ENCODE data around the gene HNRNPC.

The HNRNPC gene

GRCh38 chr14:21202463-21203358 lies 66.5 kb downstream of the HNRNPC start:
- Mint-ChIP-seq H3K27ac (peak overlapping the region; percentile 5), H3K4me1 (ENCODE audit: low read depth) (peaks cover 18% of the 10 kb centered on the region), H3K36me3 (ENCODE audit: low read depth) (peaks cover 50% of the 10 kb centered on the region), H3K9me3 (no peaks in the 10 kb centered on the region), H3K4me3 (no peak overlapping the region), H3K27me3 (no peaks in the 10 kb centered on the region)

- H3K27me3 Mint-ChIP-seq: no peaks in the 10 kb centered on the region
- peaks cover 10% of the 10 kb centered on the region for H3K4me1 Mint-ChIP-seq (ENCODE audit: low read depth)
- H3K4me3 Mint-ChIP-seq: no peak overlapping the region
- no peaks in the 10 kb centered on the region for H3K9me3 Mint-ChIP-seq
- peaks cover 41% of the 10 kb centered on the region for H3K36me3 Mint-ChIP-seq (ENCODE audit: low read depth)
- no peak overlapping the region for H3K27ac Mint-ChIP-seq
These were observed 67.3 kb downstream of the HNRNPC start for GRCh38 chr14:21201732-21202462.

GRCh38 chr14:21200752-21201461 lies 68.3 kb downstream of the HNRNPC start:
- H3K27ac Mint-ChIP-seq: peak overlapping the region; percentile 42
- H3K9me3 Mint-ChIP-seq: no peaks in the 10 kb centered on the region
- no peaks in the 10 kb centered on the region for H3K27me3 Mint-ChIP-seq
- H3K4me3 Mint-ChIP-seq: no peak overlapping the region
- H3K36me3 Mint-ChIP-seq (ENCODE audit: low read depth): peaks cover 32% of the 10 kb centered on the region
- H3K4me1 Mint-ChIP-seq (ENCODE audit: low read depth): peaks cover under 1% of the 10 kb centered on the region

GRCh38 chr14:21199611-21200560 lies 69.4 kb downstream of the HNRNPC start:
- H3K9me3 Mint-ChIP-seq: no peaks in the 10 kb centered on the region
- peaks cover 21% of the 10 kb centered on the region for H3K36me3 Mint-ChIP-seq (ENCODE audit: low read depth)
- H3K27me3 Mint-ChIP-seq: no peaks in the 10 kb centered on the region
- no peaks in the 10 kb centered on the region for H3K4me1 Mint-ChIP-seq (ENCODE audit: low read depth)
- H3K27ac Mint-ChIP-seq: no peak overlapping the region
- H3K4me3 Mint-ChIP-seq: no peak overlapping the region

GRCh38 chr14:21197418-21198205 lies 71.6 kb downstream of the HNRNPC start:
- H3K9me3 Mint-ChIP-seq: no peaks in the 10 kb centered on the region
- H3K27me3 Mint-ChIP-seq: no peaks in the 10 kb centered on the region
- H3K36me3 Mint-ChIP-seq (ENCODE audit: low read depth): peaks cover 6% of the 10 kb centered on the region
- no peak overlapping the region for H3K4me3 Mint-ChIP-seq
- no peak overlapping the region for H3K27ac Mint-ChIP-seq
- no peaks in the 10 kb centered on the region for H3K4me1 Mint-ChIP-seq (ENCODE audit: low read depth)

- H3K9me3 Mint-ChIP-seq: no peaks in the 10 kb centered on the region
- no peaks in the 10 kb centered on the region for H3K36me3 Mint-ChIP-seq (ENCODE audit: low read depth)
- H3K27me3 Mint-ChIP-seq: no peaks in the 10 kb centered on the region
- H3K4me3 Mint-ChIP-seq: no peak overlapping the region
- peak overlapping the region; percentile 76 for H3K27ac Mint-ChIP-seq
- H3K4me1 Mint-ChIP-seq (ENCODE audit: low read depth): peaks cover 10% of the 10 kb centered on the region
These were observed 74.6 kb downstream of the HNRNPC start for GRCh38 chr14:21194597-21194996.

GRCh38 chr14:21192875-21193535 lies 76.2 kb downstream of the HNRNPC start:
- Mint-ChIP-seq H3K4me1 (ENCODE audit: low read depth) (peaks cover 10% of the 10 kb centered on the region), H3K4me3 (no peak overlapping the region), H3K36me3 (ENCODE audit: low read depth) (no peaks in the 10 kb centered on the region), H3K27me3 (no peaks in the 10 kb centered on the region), H3K9me3 (no peaks in the 10 kb centered on the region), H3K27ac (no peak overlapping the region)

- no peaks in the 10 kb centered on the region for H3K36me3 Mint-ChIP-seq (ENCODE audit: low read depth)
- H3K27ac Mint-ChIP-seq: no peak overlapping the region
- peaks cover 10% of the 10 kb centered on the region for H3K4me1 Mint-ChIP-seq (ENCODE audit: low read depth)
- H3K27me3 Mint-ChIP-seq: no peaks in the 10 kb centered on the region
- no peaks in the 10 kb centered on the region for H3K9me3 Mint-ChIP-seq
- H3K4me3 Mint-ChIP-seq: peak overlapping the region; percentile 70
These were observed 76.8 kb downstream of the HNRNPC start for GRCh38 chr14:21192447-21192822.

GRCh38 chr14:21191809-21192446 lies 77.3 kb downstream of the HNRNPC start:
- peaks cover 10% of the 10 kb centered on the region for H3K4me1 Mint-ChIP-seq (ENCODE audit: low read depth)
- H3K9me3 Mint-ChIP-seq: no peaks in the 10 kb centered on the region

GRCh38 chr14:21191261-21191808 lies 77.9 kb downstream of the HNRNPC start:
- Mint-ChIP-seq H3K4me3 (peak overlapping the region; percentile 70), H3K9me3 (no peaks in the 10 kb centered on the region), H3K27ac (no peak overlapping the region), H3K36me3 (ENCODE audit: low read depth) (no peaks in the 10 kb centered on the region), H3K4me1 (ENCODE audit: low read depth) (peaks cover 10% of the 10 kb centered on the region), H3K27me3 (no peaks in the 10 kb centered on the region)

More at GRCh38 chr14:21191809-21192446, 77.3 kb downstream of the HNRNPC start:
- no peaks in the 10 kb centered on the region for H3K36me3 Mint-ChIP-seq (ENCODE audit: low read depth)
- peak overlapping the region; percentile 70 for H3K4me3 Mint-ChIP-seq
- no peak overlapping the region for H3K27ac Mint-ChIP-seq
- H3K27me3 Mint-ChIP-seq: no peaks in the 10 kb centered on the region

GRCh38 chr14:21185491-21185890 lies 83.8 kb downstream of the HNRNPC start:
- Mint-ChIP-seq H3K9me3 (peaks cover 4% of the 10 kb centered on the region), H3K27me3 (peaks cover 5% of the 10 kb centered on the region), H3K27ac (no peak overlapping the region), H3K36me3 (ENCODE audit: low read depth) (no peaks in the 10 kb centered on the region), H3K4me1 (ENCODE audit: low read depth) (no peaks in the 10 kb centered on the region), H3K4me3 (no peak overlapping the region)

- Mint-ChIP-seq H3K4me3 (no peak overlapping the region), H3K36me3 (ENCODE audit: low read depth) (no peaks in the 10 kb centered on the region), H3K27ac (no peak overlapping the region), H3K9me3 (peaks cover 4% of the 10 kb centered on the region), H3K4me1 (ENCODE audit: low read depth) (no peaks in the 10 kb centered on the region), H3K27me3 (peaks cover 5% of the 10 kb centered on the region)
These were observed 85.0 kb downstream of the HNRNPC start for GRCh38 chr14:21184254-21184653.
